GM21360 (cell line): Measurements from ENCODE around the gene DXO.

ENCODE experiments used
- ATAC-seq: cut with Tn5 transposase; IDR thresholded peaks from one replicate; pipeline ENCODE4 v1.9.1; 2021; ENCODE audit warnings: mild to moderate bottlenecking, moderate library complexity; ENCODE audit not compliant: unreplicated experiment

DXO gene

DNA sequence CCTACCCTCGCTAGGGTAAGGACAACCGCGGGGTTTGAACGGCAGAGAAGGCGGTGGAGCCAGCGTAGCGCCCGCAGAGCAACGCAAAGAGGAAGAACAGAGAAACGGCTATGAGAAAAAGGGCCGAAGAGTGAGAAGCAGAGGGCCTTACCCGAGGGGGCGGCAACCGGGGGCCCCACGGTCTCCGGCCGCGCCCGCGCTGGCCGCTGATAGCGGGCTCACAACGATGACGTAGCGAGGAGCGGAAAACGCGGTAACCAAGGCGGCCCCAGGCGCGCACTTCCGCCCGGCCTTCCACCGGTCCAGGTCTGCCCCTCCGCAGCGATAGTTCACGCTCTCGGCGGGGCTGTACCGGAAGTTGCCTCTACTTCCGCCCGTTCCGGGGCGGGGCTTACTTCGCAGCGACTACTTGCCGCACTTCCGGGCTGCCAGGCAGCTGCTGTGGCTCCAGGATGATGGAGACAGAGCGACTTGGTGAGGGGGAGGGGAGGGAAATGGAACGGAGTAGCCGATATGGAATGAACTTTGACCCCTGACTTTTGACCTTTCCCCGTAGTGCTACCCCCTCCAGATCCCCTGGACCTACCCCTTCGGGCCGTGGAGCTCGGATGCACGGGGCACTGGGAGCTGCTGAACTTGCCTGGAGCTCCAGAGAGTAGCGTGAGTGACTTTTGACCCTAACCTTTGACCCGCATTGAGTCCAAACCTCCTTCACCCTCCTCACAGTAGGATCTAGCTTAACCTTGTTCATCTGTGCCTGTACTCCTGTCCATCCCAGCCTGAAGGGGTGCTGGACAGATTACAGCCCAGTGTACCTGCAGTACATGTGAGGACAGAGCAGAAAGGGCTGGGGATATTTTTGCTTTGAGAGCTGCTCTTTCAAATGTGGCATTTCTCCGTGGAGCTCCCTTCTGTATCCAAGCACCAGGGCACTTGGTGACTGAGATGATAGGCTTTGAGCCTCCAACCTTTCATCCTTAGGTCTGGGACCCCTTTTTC, 12.9 kb downstream of the DXO start, which contains the start of the genes NELFE and SKIC2:
Gene NELFE, minus strand, starts transcription at position 231 of the 999 bp plus-strand sequence. CDS start 525 bp downstream, outside the sequence.
Gene SKIC2, plus strand, starts transcription at position 435 of the 999 bp plus-strand sequence. Its CDS starts 18 bp downstream, at position 453.
- ATAC-seq = peak; percentile 94

DNA sequence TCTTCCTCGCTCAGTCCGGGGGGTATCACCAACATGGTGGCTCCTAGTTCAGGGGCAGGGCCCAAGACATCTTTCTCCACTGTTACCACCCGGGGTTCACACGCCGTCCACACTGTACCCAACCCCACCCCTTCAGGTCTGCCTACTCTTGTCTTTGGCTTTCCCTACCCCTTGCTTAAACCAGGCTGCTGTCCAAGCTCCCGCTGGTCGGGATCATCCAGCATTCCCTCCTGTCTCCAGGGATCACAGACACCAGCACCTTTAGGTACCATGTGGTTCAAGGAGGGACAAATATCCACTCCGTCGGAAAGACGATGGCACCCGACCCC, 13.6 kb downstream of the DXO start:
- ATAC-seq = peak; percentile 10

DNA sequence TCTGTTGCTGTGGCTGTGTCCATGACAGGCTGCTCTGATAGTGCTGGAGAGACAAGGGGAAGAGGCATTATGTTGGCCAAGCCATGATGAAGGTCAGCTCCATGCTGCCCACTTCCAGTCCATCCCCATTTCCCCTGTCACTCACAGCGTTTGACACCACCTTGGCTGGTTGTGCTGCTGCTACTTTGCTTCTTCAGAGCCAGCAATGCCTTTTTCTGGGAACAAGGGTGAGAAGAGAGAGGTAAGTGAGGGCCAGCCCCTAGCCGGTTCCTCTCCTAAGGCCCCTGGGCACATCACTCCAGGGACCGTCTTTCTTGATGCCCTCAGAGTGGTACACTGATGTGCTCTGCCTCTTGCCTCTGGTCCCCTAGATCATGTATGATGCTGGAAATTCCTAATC, 15.1 kb downstream of the DXO start:
- ATAC-seq = no peak

DNA sequence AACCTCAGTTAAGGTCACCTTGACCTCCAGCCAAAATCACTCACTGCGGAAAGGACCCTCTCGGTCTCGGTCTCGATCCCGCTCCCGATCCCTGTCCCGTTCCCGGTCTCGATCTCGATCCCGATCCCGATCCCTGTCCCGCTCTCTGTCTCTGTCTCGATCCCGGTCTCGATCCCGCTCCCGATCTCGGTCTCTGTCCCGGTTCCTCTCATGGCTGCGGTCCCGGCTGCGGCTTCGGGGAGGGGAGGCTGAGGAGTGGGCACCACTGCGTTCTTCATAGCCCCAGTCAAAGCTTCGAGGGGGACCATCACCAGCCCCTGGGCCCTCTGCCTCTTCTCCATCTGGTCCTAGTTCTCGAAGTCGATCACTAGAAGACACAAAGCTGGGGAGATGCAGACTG, 17.4 kb downstream of the DXO start:
- ATAC-seq = no peak

DNA sequence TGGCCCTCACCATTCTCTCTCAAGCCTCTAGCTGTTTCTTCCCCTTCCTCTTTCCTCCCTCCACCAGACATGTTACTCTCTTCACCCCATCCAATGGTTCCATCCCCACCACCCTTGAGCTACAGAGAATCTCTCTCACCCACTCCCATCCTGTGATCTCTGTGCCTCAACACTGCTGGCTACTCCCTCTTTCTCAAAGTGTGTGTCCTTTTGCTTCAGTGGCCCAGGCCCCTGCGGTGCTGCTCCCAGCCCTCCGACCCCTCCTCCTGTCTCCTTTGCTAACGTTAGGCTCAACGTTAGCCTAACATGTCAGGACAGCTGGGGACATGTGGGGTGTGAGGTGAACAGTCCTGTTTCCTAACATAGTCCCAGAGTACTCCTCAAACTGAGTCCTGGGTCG, 19.0 kb downstream of the DXO start:
- ATAC-seq = no peak

DNA sequence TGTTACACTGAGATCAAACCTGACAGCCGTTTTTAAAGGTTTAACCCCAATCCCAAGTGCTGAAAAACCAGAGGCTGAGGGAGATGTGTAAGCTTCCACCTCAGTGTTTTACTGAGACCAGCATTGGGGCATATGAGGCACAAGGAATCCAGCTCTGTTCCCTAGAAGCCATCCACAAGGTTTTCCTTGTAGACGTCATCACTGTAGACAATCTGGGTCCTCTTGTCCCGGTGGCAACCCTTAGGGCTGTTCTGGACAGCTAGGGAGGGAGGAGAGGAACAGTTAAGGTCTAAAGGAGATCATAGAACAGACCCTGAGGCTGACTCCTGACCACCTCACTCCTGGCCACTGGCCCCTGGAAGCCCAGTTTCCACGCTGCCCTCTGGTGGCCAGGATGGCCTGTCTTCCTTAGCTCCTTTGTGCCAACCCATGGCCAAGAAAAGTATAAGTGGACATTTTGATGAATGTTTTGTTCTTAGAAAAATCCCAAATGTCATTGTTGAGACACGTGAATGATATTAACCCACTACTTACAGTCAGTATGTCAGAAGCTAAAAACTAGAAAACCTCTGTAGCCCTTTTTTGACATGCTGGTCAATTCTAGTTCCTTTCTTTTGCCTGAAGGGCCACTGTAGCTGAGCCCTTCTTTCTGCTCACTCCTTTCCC, 19.7 kb downstream of the DXO start:
- no peak for ATAC-seq

DNA sequence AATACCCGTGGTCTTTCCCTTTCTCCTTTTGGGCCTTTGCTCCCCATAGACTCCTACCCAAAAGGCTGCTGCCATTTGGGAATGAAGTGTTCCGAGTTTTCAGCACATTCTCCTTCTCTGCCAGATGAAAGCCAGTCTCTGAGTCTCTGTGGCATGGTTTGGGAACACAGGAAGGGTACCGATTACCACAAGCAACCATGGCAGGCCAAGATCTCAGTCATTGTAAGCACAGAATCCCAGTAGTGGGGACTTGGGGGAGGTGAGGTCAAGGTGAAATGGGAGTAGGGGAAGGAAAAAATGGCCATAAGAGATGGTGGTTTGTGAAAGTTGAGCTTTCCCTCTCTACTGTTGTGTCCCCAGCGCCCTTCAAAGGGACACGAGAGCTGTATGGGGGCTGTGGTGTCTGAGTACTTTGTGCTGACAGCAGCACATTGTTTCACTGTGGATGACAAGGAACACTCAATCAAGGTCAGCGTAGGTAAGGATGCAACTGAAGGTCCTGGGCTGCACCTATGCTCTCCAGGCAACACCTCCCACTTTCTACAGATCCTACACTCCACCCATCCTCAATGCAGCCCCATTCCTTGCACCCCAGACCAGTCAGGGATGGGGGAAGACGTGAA, 21.9 kb downstream of the DXO start:
- ATAC-seq = no peak

DNA sequence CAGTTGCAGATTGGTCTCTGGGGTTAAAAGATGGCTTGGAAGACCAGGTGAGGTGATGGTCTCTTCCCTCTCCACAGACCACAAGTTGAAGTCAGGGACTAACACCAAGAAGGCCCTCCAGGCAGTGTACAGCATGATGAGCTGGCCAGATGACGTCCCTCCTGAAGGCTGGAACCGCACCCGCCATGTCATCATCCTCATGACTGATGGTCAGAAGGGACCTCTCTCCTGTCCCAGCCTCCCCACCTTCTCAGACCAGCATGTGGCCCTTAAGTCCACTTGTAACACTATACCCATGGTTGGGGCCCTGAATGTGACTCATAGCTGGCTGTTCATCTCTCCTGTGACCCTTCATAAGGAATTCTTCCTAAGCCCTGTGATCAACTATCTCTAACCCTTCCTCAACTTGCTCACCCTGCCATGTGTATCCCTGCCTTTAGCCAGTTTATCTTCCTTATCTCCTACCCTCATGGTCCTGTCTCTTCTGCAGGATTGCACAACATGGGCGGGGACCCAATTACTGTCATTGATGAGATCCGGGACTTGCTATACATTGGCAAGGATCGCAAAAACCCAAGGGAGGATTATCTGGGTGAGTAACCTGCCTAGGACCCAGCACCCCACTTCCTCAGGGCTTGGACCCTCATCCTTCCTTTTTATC, 23.1 kb downstream of the DXO start:
- ATAC-seq = no peak

DNA sequence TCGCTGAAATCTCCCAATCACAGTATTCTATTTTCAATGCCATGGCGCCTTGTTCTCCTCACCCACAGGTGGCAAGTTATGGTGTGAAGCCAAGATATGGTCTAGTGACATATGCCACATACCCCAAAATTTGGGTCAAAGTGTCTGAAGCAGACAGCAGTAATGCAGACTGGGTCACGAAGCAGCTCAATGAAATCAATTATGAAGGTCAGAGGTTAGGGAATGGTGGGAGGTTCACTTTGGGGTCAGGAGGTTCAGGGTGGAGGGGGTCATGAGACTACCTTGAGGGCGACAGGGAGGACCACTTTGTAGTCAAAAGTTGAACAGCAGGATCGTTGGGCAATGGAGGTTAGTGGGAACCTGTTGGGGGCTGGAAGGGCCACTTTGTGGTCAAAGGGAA, 23.6 kb downstream of the DXO start:
- no peak for ATAC-seq

DNA sequence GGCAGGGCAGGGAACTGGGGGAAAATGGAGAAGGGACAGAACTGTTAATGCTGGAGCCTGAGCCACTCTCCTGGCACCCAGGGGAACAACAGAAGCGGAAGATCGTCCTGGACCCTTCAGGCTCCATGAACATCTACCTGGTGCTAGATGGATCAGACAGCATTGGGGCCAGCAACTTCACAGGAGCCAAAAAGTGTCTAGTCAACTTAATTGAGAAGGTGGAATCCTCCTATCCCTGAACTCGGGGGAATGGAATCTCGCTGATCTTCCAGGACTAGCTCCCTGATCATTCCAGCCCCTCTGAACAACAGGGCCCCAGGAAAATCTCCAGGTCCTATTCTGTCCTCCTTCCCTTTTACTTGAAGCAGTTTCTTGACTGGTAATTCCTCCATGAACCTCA, 24.1 kb downstream of the DXO start:
- ATAC-seq = no peak

DNA sequence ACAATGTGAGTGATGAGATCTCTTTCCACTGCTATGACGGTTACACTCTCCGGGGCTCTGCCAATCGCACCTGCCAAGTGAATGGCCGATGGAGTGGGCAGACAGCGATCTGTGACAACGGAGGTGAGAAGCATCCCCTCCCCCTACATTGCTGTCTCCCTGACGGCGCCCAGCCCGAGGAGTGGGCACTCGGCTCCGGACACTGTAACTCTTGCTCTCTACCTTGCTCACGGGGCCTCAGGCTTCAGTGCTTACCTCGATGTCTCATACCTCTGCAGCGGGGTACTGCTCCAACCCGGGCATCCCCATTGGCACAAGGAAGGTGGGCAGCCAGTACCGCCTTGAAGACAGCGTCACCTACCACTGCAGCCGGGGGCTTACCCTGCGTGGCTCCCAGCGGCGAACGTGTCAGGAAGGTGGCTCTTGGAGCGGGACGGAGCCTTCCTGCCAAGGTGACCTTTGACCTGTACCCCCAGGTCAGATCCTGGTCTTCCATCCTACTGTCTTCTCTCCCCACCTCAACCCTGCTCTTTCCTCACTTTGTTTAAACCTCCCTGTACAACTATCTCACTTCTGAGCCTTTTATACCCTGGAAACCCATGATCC, 24.8 kb downstream of the DXO start:
- no peak for ATAC-seq

DNA sequence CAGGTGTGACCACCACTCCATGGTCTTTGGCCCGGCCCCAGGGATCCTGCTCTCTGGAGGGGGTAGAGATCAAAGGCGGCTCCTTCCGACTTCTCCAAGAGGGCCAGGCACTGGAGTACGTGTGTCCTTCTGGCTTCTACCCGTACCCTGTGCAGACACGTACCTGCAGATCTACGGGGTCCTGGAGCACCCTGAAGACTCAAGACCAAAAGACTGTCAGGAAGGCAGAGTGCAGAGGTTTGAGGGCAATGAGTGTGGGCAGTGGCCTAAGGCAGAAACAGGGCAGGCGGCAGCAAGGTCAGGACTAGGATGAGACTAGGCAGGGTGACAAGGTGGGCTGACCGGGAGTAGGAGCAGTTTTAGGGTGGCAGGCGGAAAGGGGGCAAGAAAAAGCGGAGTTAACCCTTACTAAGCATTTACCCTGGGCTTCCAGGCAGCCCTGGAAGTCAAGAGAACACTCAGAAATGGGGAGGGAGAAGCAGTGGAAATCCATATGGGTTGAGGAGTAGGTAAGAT, 25.5 kb downstream of the DXO start:
- ATAC-seq = no peak

DNA sequence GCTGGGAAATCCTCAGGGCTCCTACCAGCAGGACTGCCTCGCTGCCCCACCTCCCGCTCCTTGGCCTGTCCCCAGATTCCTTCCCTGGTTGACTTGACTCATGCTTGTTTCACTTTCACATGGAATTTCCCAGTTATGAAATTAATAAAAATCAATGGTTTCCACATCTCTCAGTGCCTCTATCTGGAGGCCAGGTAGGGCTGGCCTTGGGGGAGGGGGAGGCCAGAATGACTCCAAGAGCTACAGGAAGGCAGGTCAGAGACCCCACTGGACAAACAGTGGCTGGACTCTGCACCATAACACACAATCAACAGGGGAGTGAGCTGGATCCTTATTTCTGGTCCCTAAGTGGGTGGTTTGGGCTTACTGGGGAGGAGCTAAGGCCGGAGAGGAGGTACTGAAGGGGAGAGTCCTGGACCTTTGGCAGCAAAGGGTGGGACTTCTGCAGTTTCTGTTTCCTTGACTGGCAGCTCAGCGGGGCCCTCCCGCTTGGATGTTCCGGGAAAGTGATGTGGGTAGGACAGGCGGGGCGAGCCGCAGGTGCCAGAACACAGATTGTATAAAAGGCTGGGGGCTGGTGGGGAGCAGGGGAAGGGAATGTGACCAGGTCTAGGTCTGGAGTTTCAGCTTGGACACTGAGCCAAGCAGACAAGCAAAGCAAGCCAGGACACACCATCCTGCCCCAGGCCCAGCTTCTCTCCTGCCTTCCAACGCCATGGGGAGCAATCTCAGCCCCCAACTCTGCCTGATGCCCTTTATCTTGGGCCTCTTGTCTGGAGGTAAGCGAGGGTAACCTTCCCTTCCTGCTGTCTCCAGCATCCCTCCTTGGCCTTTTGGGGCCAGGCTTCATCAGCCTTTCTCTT, 26.2 kb downstream of the DXO start, which contains the start of gene CFB:
Gene CFB, plus strand, starts transcription at position 589 of the 863 bp plus-strand sequence. Its CDS starts 127 bp downstream, at position 716.
- no peak for ATAC-seq

DNA sequence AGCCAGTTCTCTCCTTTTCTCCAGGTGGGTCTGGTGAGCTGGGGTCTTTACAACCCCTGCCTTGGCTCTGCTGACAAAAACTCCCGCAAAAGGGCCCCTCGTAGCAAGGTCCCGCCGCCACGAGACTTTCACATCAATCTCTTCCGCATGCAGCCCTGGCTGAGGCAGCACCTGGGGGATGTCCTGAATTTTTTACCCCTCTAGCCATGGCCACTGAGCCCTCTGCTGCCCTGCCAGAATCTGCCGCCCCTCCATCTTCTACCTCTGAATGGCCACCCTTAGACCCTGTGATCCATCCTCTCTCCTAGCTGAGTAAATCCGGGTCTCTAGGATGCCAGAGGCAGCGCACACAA, 26.8 kb downstream of the DXO start:
- ATAC-seq = no peak

DNA sequence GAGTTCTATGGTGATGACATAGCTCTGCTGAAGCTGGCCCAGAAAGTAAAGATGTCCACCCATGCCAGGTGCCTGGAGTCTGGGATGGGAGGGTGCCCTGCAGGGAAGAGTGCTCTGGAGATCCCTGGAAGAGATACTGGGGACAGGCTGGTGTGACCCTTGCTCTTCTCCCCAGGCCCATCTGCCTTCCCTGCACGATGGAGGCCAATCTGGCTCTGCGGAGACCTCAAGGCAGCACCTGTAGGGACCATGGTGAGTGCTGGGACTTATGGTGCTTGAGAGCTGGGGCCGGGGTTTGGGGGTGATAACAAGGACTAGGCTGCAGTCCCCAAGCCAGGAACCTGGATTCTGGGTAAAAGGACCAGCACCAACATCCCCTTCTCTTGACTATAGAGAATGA, 28.2 kb downstream of the DXO start:
- no peak for ATAC-seq

DNA sequence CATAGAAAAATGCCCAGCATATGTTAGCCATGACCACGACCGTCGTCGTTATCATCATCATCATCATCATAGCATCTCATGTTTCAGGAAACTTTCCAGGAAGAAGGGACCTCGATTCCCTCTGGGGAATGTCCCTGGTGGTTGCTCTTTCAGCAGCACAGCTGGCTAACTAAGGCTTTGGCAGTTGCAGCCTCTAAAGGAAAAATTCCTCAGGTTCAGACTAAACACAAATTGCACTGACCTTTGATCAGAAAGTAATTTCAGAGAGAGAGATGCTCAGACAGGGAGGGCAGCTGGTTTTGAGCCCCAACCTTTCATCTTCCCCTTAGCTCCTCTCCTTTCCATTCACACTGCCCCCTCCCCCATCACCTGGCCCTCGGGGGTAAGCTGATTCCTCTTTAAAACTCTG, 31.7 kb downstream of the DXO start:
- no peak for ATAC-seq

DNA sequence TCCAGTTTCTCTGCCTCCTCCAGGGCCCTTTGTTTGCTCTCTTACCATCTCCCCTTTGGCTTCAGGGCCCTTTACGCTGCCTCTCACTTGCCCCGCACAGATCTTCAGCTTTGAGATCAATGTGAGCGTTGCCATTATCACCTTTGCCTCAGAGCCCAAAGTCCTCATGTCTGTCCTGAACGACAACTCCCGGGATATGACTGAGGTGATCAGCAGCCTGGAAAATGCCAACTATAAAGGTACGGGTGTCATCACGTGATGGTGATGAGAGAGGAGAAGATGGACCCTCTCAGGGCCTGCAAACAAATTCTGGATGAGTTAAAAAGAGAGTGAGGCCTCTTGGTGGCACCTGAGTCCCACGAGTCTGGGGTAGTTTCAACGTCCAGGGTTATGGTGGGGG, 36.1 kb downstream of the DXO start:
- ATAC-seq = no peak

DNA sequence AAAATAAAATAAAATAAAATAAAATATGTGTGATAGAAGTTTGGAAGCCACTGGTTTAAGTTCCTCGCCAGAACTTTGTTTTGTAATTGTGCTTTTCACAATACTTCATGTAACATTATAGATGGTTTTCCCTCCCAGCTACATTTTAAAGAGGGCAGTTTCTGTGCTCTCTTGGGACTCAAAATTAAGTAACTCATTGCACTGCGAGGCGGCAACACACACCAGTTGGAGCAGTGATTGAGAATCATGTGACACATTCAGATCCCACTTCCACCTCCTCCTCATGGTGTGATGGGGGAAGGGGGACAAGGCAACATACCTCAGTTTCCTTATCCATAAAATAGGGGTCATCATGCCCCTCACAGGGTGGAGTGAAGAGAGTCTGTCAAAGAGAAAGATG, 36.9 kb downstream of the DXO start:
- ATAC-seq = no peak

DNA sequence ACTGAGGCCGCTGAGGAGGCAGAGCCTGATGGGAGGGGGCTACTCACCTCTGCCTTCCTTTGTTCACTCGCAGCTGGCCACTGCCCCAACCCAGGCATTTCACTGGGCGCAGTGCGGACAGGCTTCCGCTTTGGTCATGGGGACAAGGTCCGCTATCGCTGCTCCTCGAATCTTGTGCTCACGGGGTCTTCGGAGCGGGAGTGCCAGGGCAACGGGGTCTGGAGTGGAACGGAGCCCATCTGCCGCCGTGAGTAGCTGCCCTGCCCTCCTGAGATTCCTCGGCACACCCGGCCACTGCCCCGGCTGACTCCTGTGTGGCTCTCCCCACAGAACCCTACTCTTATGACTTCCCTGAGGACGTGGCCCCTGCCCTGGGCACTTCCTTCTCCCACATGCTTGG, 38.4 kb downstream of the DXO start:
- no peak for ATAC-seq
